GM21381 (cell line): Measurements from ENCODE around the gene GSTCD.

Experiments used
- ATAC-seq: cut with Tn5 transposase; IDR thresholded peaks from one replicate; pipeline ENCODE4 v1.9.1; 2021; ENCODE audit warnings: mild to moderate bottlenecking, moderate library complexity; ENCODE audit not compliant: unreplicated experiment

Gene GSTCD

DNA sequence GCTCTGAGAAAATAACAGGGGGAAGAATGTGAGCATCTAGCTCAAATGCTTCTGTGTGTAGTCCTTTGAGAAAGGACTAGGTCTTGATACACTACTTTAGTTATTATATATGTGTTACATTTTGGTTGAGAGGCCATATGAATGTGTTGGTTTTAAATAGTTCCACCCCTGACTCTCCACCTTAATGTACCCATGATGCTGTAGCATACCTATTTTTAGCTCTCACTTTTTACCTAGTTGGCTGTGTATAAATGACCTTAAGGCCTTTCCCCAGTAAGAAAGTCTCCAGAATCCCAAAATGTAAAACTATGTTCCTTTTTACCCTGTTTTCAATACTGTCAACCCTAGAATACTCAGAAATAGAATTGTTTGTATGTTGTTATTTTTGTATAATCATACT, 166.6 kb downstream of the GSTCD start:
- no peak for ATAC-seq

DNA sequence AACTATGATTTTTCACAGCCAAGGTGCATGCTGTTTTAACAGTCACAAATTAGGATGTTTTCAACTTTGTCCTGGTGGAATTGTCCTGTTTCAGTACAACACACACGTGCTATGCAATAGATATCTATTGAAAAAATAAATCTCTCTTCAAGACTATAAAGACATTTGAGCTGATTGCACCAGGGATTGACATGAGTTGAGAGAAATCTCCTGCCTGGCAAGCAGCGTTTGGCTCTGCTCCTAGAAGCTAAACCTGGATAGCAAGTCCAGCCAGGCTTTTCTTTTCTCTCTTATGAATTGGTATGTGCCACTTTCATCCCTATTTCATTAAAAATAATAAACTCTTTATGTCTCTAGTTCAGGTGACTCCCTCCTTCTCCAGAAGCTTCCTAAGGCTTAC, 170.1 kb downstream of the GSTCD start:
- ATAC-seq = no peak

DNA sequence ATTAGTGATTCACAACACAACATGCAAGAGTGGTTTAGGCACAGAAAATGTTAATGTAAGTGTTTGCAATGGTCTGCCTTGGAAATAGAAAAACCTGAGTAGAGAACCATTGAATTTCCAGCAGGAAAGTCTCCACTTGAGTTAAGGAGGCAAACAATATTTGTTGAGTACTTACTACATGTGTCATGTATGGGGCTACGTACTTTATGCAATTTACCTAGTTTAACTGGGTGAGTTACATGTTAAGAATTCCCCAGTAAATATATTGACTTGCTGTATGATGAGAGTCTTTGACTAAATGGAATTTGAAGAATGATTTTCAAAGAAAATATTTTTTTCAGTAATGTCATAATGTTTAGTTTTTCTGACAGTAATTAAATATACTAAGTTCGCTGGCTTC, 178.9 kb downstream of the GSTCD start:
- ATAC-seq = no peak

DNA sequence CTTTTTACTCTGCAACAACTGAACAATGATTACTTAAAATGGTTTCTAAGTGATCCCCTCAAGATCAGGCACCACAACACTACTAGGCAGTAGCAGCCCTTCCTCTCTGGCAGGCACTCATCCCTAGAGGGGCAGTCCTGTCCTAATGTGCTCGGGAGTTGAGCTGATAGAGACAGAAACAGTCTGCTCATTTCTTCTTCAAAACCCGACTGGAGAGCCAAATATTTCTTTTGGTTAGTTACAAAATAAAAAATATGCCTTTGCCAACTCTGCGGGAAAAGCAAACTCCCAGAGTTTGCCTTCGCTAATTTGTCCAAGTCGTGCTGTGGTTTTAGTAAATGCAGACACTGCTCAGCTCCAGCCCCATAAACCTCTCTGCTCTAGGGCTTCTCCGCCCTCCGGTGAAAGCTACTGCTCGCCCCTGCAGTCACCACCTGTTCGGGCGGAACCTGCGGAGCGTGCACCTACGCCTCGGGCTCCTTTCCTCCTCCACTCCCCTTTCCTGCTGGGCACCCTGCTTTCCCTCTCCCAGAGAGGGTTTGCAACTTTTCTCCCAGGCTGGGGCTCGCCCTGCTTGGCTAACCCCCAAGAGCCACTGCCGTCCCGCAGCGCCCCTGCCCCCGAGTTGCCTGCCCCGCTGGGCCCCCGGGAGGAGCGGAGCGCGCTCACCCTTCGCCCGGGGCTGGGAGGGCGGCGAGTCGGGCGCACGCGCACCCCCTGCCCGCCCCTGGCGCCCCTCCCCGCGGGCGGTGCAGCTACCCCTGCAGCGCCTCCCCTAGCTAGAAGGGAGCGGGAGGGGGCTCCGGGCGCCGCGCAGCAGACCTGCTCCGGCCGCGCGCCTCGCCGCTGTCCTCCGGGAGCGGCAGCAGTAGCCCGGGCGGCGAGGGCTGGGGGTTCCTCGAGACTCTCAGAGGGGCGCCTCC, 186.3 kb downstream of the GSTCD start, which contains the start of gene NPNT:
Gene NPNT (plus strand): TSS at position 812 of the 923 bp plus-strand sequence. CDS start 182 bp downstream, outside the sequence.
- peak; percentile 19 for ATAC-seq

DNA sequence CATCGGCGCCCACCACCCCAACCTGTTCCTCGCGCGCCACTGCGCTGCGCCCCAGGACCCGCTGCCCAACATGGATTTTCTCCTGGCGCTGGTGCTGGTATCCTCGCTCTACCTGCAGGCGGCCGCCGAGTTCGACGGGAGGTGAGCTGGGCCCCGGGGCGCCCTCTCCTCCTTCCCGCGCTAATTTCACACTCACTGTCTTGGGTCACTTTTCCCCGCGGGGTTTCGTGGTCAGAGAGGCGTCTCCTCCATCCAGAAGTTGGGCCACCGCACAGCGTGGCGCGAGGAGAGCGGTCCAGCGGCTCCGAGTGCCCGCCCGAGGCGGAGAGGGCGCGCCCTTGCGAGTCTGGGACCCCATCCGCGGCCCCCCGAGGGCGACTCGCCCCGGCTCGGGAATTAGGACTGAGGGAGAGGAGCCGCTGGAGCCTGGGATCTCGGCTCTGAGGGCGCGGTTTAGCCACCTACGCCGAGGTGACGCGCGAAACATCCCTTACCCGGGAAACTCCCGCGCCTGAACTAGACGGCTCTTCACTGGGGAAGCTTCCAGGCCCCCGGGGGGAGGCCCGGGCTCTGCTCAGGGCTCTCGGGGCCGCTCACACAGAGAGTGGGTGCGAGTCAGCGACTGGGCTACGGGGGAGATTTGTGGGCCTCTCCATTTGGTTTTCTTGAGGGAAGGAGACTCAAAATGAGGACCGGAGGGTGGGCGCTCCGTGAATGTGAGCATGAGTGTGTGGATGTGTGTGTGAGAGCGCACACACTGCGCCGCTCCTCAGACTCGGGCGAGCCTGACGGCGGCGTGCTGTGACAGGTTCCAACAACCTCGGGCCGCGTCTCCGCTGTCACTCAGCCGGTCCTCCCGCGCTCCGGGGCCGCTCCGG, 187.2 kb downstream of the GSTCD start:
- peak; percentile 40 for ATAC-seq

DNA sequence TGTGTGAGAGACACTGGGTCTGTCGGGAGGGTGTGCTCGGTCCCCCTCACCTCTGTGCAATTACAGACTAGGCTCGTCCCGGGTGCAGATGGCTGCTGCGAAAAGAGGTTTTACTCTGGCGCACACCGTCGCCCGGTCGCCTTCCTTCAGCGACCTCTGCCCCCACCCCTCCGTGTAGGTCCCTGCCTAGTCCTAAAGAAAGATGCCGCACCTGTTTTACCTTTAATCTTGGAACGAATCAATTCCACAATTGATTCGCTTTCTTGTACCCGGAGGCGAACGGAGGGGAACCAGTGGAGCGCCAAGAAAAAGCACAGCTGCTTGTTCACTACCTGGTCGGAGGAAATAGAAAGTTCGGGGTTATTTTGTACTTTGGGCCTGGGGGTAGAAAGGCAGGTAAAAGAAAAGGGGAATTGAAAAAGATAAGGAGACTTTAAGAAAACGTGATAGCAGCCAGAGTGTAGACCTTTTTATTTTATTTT, 187.9 kb downstream of the GSTCD start:
- peak; percentile 21 for ATAC-seq
